Cardiac muscle cell (in vitro differentiated cells and primary cell): ENCODE measurements around the gene TMEM50B. TPM values are rescaled to one million over a fixed set of nuclear protein-coding genes. Genes with fewer than 3 reads are reported as not detected.
A peak's percentile ranks its signal among the peaks of the same experiment; 100 is the strongest.

Experiments
- DNase-seq, 2 donors: peaks; one replicate each; pipeline versions ENCODE4 v3.0.0 to v3.0.0-alpha.2; 2010 to 2017; ENCODE audit warnings: low read depth in 1 of 2, low spot score in 1 of 2
- H3K27ac ChIP-seq: fragments of 200-600 bp; sonication (generic); 2 replicates; pipeline ENCODE4 v1.5.1; 2016
- H3K27me3 ChIP-seq: fragments of 200-600 bp; sonication (generic); 2 replicates; pipeline ENCODE4 v1.6.0; 2016; ENCODE audit warnings: control low read depth
- H3K36me3 ChIP-seq: fragments of 200-600 bp; sonication (generic); 2 replicates; pipeline ENCODE4 v1.5.1; 2016; ENCODE audit warnings: control low read depth
- H3K4me1 ChIP-seq: fragments of 200-600 bp; sonication (generic); 2 replicates; pipeline ENCODE4 v1.8.1; 2017; ENCODE audit warnings: low read depth, mild to moderate bottlenecking, mixed run types
- H3K4me3 ChIP-seq: fragments of 200-600 bp; sonication (generic); 2 replicates; pipeline ENCODE4 v1.5.1; 2016; ENCODE audit warnings: mild to moderate bottlenecking
- H3K9me3 ChIP-seq: fragments of 200-600 bp; sonication (generic); 2 replicates; pipeline ENCODE4 v1.5.1; 2017; ENCODE audit warnings: low read depth, mild to moderate bottlenecking, control low read depth
- polyA plus RNA-seq: library from polyadenylated mRNA; unstranded; fragments of >200 nt; fragmentation: Nextera tagmentation; extraction: Ambion mirVana; gene quantifications from 2 replicates; pipeline ENCODE4 v1.2.1, GENCODE V29; 2016
- total RNA-seq: library from RNA; depleted of rRNA; stranded (reverse); fragments of >200 nt; gene quantifications from 2 replicates; pipeline ENCODE4 v1.2.3, GENCODE V29; 2016
- TF ChIP-seq, protein P1 (sequence below): IDR thresholded peaks from 2 replicates; pipeline ENCODE4 v1.5.1; 2012; ENCODE audit warnings: low read depth, mild to moderate bottlenecking, low read length

TMEM50B gene
- total and polyA plus RNA-seq, 2 experiments from 2014 or later, result 50.2 to 138 TPM

DNA sequence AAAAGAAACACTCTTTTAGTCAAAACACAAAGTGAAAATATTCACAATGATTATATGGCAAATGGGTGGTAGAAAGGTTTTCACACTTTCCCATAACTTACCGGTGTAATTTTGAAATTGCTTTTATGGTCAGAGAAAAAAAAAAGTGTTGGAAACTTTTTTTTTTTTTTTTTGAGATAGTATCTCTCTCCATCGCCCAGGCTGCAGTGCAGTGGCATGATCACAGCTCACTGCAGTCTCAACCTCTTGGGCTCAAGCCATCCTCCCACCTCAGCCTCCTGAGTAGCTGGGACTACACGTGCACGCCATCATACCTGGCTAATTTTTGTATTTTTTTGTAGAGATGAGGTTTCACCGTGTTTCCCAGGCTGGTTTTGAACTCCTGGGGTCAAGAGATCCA lies 73.3 kb downstream of the TMEM50B start:
- no peak for DNase-seq
- H3K36me3 ChIP-seq, result no peaks in the 10 kb centered on the region
- H3K4me3 ChIP-seq, result no peak overlapping the region
- TF ChIP-seq, protein P1, sequence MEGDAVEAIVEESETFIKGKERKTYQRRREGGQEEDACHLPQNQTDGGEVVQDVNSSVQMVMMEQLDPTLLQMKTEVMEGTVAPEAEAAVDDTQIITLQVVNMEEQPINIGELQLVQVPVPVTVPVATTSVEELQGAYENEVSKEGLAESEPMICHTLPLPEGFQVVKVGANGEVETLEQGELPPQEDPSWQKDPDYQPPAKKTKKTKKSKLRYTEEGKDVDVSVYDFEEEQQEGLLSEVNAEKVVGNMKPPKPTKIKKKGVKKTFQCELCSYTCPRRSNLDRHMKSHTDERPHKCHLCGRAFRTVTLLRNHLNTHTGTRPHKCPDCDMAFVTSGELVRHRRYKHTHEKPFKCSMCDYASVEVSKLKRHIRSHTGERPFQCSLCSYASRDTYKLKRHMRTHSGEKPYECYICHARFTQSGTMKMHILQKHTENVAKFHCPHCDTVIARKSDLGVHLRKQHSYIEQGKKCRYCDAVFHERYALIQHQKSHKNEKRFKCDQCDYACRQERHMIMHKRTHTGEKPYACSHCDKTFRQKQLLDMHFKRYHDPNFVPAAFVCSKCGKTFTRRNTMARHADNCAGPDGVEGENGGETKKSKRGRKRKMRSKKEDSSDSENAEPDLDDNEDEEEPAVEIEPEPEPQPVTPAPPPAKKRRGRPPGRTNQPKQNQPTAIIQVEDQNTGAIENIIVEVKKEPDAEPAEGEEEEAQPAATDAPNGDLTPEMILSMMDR, result no peak
- no peaks in the 10 kb centered on the region for H3K4me1 ChIP-seq
- no peaks in the 10 kb centered on the region for H3K27me3 ChIP-seq
- H3K27ac ChIP-seq, result no peak overlapping the region
- H3K9me3 ChIP-seq, result no peaks in the 10 kb centered on the region

DNA sequence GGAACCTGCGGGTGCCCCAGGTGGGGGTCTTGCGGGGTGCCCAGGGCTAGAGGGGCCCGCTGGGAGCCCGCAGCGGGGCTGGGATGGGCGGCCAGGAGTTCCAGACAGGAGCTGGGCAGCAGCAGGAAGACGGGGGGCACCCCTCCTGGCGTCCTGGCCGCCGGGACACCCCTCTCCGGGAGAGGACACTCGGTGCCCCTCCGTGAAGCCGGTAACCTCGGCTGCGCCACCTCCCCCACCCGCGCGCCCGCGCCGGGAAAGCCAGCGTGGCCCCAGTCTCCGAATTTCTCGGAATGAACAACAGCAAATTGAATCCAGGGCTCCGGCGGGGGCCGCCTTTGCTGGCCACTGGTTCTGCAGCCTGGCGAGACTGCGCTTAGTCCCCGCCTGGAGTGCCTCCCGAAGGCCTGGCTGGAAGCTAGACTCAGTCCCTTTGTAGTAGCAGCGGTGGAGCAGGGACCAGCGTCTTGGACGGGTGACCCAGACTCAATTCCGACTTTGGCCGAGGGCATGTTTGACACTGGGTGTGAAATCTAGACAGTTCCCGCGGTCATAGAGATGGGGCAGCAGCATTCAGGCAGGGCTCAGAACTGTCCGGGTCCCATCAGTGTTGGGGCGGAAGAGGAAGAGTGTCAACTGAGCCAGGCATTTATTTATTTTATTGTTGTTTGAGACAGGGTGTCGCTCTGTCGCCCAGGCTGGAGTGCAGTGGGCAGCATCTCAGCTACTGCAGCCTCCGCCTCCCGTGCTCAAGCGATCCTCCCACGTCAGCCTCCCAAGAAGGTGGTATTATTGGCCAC lies 75.8 kb downstream of the TMEM50B start:
- Histone ChIP-seq H3K4me3 (peak overlapping the region; percentile 80), H3K4me1 (no peaks in the 10 kb centered on the region), H3K36me3 (no peaks in the 10 kb centered on the region), H3K9me3 (no peaks in the 10 kb centered on the region), H3K27me3 (no peaks in the 10 kb centered on the region), H3K27ac (peak overlapping the region; percentile 76)
- DNase-seq, result peak; percentile 60 to 69
- TF ChIP-seq, protein P1, result no peak

DNA sequence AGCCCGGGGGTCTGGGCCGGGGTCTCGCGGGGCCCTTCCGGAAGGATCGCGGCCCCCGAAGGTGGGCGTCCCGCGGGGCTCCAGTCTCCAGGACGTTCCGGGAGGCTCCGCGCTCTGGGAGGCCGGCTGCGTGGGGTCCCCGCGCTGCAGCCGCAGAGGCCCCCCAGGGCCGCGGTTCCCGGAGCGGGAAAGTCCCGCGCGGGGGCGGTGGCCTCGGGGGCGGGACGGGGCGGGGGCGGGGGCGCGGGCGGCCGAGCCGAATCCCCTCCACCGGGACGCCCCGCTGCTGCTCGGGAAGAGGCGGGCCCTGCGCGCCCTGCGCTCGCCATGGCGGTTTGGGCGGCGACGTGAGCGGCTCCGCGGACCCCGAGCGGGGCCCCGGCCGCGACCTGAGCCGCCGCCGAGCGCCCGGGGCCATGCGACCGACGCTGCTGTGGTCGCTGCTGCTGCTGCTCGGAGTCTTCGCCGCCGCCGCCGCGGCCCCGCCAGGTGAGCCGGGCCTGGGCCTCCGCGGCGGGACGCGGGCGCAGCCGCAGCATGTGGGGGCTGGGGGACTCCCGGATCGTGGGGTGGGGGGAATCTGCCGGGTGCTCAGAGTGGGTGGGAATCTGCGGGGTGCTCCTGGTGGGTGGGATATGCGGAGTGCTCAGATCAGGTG lies 76.5 kb downstream of the TMEM50B start, which contains the start of gene IFNGR2:
IFNGR2 (plus strand) TSS at position 286 of the 658 bp plus-strand sequence; CDS start at position 417, 131 bp downstream.
- H3K27me3 ChIP-seq, result no peaks in the 10 kb centered on the region
- no peaks in the 10 kb centered on the region for H3K36me3 ChIP-seq
- H3K4me1 ChIP-seq, result no peaks in the 10 kb centered on the region
- peak within 1 kb of the TSS; percentile 80 for H3K4me3 ChIP-seq
- TF ChIP-seq, protein P1, result no peak
- H3K27ac ChIP-seq, result peak within 1 kb of the TSS; percentile 76
- no peaks in the 10 kb centered on the region for H3K9me3 ChIP-seq
- DNase-seq, result peak; percentile 56 to 71

DNA sequence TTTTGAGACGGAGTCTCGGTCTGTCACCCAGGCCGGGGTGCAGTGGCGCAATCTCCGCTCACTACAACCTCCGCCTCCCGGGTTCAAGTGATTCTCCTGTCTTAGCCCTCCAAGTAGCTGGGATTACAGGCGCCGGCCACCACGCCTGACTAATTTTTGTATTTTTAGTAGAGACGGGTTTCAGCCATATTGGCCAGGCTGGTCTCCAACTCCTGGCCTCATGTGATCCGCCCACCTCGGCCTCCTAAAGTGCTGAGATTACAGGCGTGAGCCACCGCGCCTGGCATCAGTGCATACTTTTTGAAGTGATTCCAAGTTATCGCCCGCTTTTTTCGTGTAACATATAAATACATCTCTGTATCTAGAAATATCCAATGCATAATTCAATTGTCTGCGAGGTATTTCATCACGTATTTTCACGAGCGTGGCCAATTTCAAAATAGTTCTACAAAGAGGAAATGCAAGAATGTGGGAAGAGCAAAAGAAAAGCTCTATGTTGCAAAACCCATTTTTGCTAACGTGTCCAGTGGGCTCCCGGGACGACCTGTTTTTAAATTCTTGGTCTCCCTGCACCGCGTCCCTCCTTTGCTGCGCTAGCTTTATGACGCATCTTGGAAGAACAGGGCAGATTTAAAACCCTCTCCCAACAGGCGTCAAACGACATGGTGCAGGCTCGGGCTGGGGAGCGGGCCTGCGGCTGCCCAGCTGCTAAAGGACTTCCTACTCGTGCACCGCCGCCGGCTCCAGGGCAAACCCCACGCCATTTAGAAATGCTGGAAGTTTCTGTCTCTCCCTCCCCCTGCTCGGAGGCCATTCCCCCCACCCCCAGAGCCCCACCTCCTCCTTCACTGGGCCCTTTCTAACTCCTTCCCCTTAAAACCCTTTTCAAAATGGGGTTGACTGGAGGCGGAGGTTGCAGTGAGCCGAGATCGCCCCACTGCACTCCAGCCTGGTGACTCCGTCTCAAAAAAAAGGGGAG lies 77.5 kb downstream of the TMEM50B start:
- DNase-seq, result peak; percentile 21 to 89

More for the DNA sequence above, 77.5 kb downstream of the TMEM50B start:
- no peaks in the 10 kb centered on the region for H3K4me1 ChIP-seq
- no peaks in the 10 kb centered on the region for H3K36me3 ChIP-seq
- no peak overlapping the region for H3K27ac ChIP-seq
- H3K4me3 ChIP-seq, result peak overlapping the region; percentile 80
- no peaks in the 10 kb centered on the region for H3K27me3 ChIP-seq
- no peaks in the 10 kb centered on the region for H3K9me3 ChIP-seq
- TF ChIP-seq, protein P1, result no peak
